ENCODE results near the gene MERTK. TPM values are rescaled to one million over a fixed set of nuclear protein-coding genes. Genes with fewer than 3 reads are reported as not detected.

Gene MERTK
- total and polyA plus RNA-seq, 2 donors (not counting 1 experiment from before 2014, with no cell fraction given) = 0.34 to 6.6 TPM

GRCh38 chr2:111994042-111994441 is 95.6 kb downstream of the MERTK start:
- DNase-seq (ENCODE audit: low read depth in 2 of 2) = no peak
- no peak overlapping the region for H3K4me2 ChIP-seq (ENCODE audit: extremely low read depth, insufficient read depth, low read length)
- no peaks in the 10 kb centered on the region for H3K9me3 ChIP-seq (ENCODE audit: control insufficient read depth, insufficient read depth, low read depth, low read length)
- H3K79me2 ChIP-seq (ENCODE audit: control insufficient read depth, insufficient read depth, low read length) = no peaks in the 10 kb centered on the region
- H3K9ac ChIP-seq (ENCODE audit: insufficient read depth, low read length) = no peak overlapping the region
- H3K27ac ChIP-seq (ENCODE audit: insufficient read depth, low read length) = no peak overlapping the region
- TF ChIP-seq EZH2 (IDR thresholded peaks at IDR 0.05; ENCODE audit: low read length, missing control alignments) = no peak
- TF ChIP-seq, protein P1, sequence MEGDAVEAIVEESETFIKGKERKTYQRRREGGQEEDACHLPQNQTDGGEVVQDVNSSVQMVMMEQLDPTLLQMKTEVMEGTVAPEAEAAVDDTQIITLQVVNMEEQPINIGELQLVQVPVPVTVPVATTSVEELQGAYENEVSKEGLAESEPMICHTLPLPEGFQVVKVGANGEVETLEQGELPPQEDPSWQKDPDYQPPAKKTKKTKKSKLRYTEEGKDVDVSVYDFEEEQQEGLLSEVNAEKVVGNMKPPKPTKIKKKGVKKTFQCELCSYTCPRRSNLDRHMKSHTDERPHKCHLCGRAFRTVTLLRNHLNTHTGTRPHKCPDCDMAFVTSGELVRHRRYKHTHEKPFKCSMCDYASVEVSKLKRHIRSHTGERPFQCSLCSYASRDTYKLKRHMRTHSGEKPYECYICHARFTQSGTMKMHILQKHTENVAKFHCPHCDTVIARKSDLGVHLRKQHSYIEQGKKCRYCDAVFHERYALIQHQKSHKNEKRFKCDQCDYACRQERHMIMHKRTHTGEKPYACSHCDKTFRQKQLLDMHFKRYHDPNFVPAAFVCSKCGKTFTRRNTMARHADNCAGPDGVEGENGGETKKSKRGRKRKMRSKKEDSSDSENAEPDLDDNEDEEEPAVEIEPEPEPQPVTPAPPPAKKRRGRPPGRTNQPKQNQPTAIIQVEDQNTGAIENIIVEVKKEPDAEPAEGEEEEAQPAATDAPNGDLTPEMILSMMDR (conservative IDR thresholded peaks at IDR 0.05 in 1 of 2, IDR thresholded peaks at IDR 0.05 in 1 of 2; ENCODE audit: low read depth in 1 of 2, low read length in 2 of 2) = no peak
- H3K4me1 ChIP-seq (ENCODE audit: control insufficient read depth, extremely low read depth, insufficient read depth, low read length) = no peaks in the 10 kb centered on the region
- H3K36me3 ChIP-seq (ENCODE audit: control insufficient read depth, insufficient read depth, low read length) = no peaks in the 10 kb centered on the region
- H4K20me1 ChIP-seq (ENCODE audit: control insufficient read depth, extremely low read depth, insufficient read depth, low read length) = no peaks in the 10 kb centered on the region
- H2AFZ ChIP-seq (ENCODE audit: low read length) = no peak overlapping the region
- no peak overlapping the region for H3K4me3 ChIP-seq (replicated peaks in 1 of 4; ENCODE audit: control extremely low read depth in 1 of 4, insufficient read depth in 1 of 4, low read depth in 3 of 4, low read length in 4 of 4)
- H3K27me3 ChIP-seq (ENCODE audit: control insufficient read depth, insufficient read depth, low read length) = no peaks in the 10 kb centered on the region

GRCh38 chr2:111995148-111995547 is 96.7 kb downstream of the MERTK start:
- H3K36me3 ChIP-seq (ENCODE audit: control insufficient read depth, insufficient read depth, low read length) = no peaks in the 10 kb centered on the region
- H2AFZ ChIP-seq (ENCODE audit: low read length) = no peak overlapping the region
- no peak overlapping the region for H3K4me2 ChIP-seq (ENCODE audit: extremely low read depth, insufficient read depth, low read length)
- no peaks in the 10 kb centered on the region for H3K79me2 ChIP-seq (ENCODE audit: control insufficient read depth, insufficient read depth, low read length)
- TF ChIP-seq, protein P1 (conservative IDR thresholded peaks at IDR 0.05 in 1 of 2, IDR thresholded peaks at IDR 0.05 in 1 of 2; ENCODE audit: low read depth in 1 of 2, low read length in 2 of 2) = no peak
- no peak for TF ChIP-seq EZH2 (IDR thresholded peaks at IDR 0.05; ENCODE audit: low read length, missing control alignments)
- no peaks in the 10 kb centered on the region for H3K9me3 ChIP-seq (ENCODE audit: control insufficient read depth, insufficient read depth, low read depth, low read length)
- H3K9ac ChIP-seq (ENCODE audit: insufficient read depth, low read length) = no peak overlapping the region
- no peak overlapping the region for H3K4me3 ChIP-seq (replicated peaks in 1 of 4; ENCODE audit: control extremely low read depth in 1 of 4, insufficient read depth in 1 of 4, low read depth in 3 of 4, low read length in 4 of 4)
- no peak for DNase-seq (ENCODE audit: low read depth in 2 of 2)
- no peaks in the 10 kb centered on the region for H4K20me1 ChIP-seq (ENCODE audit: control insufficient read depth, extremely low read depth, insufficient read depth, low read length)
- no peak overlapping the region for H3K27ac ChIP-seq (ENCODE audit: insufficient read depth, low read length)
- H3K27me3 ChIP-seq (ENCODE audit: control insufficient read depth, insufficient read depth, low read length) = no peaks in the 10 kb centered on the region
- H3K4me1 ChIP-seq (ENCODE audit: control insufficient read depth, extremely low read depth, insufficient read depth, low read length) = no peaks in the 10 kb centered on the region

GRCh38 chr2:111999809-112000208 is 101.4 kb downstream of the MERTK start:
- H3K27me3 ChIP-seq (ENCODE audit: control insufficient read depth, insufficient read depth, low read length) = no peaks in the 10 kb centered on the region
- no peak overlapping the region for H3K4me3 ChIP-seq (replicated peaks in 1 of 4; ENCODE audit: control extremely low read depth in 1 of 4, insufficient read depth in 1 of 4, low read depth in 3 of 4, low read length in 4 of 4)
- no peaks in the 10 kb centered on the region for H3K9me3 ChIP-seq (ENCODE audit: control insufficient read depth, insufficient read depth, low read depth, low read length)
- no peak overlapping the region for H3K4me2 ChIP-seq (ENCODE audit: extremely low read depth, insufficient read depth, low read length)
- H3K36me3 ChIP-seq (ENCODE audit: control insufficient read depth, insufficient read depth, low read length) = no peaks in the 10 kb centered on the region
- H3K79me2 ChIP-seq (ENCODE audit: control insufficient read depth, insufficient read depth, low read length) = no peaks in the 10 kb centered on the region
- no peak overlapping the region for H2AFZ ChIP-seq (ENCODE audit: low read length)
- TF ChIP-seq, protein P1 (conservative IDR thresholded peaks at IDR 0.05 in 1 of 2, IDR thresholded peaks at IDR 0.05 in 1 of 2; ENCODE audit: low read depth in 1 of 2, low read length in 2 of 2) = no peak
- TF ChIP-seq EZH2 (IDR thresholded peaks at IDR 0.05; ENCODE audit: low read length, missing control alignments) = no peak
- DNase-seq (ENCODE audit: low read depth in 2 of 2) = no peak
- no peak overlapping the region for H3K27ac ChIP-seq (ENCODE audit: insufficient read depth, low read length)
- H3K9ac ChIP-seq (ENCODE audit: insufficient read depth, low read length) = no peak overlapping the region
- no peaks in the 10 kb centered on the region for H3K4me1 ChIP-seq (ENCODE audit: control insufficient read depth, extremely low read depth, insufficient read depth, low read length)
- no peaks in the 10 kb centered on the region for H4K20me1 ChIP-seq (ENCODE audit: control insufficient read depth, extremely low read depth, insufficient read depth, low read length)
